C4-2B (cell line): ENCODE measurements around the gene GPN2.

Experiments used
- ZFX ChIP-seq: fragments of 450-650 bp; IDR thresholded peaks from 2 replicates; pipeline ENCODE4 v1.6.1; 2017
- TF ChIP-seq, protein P1 (sequence below): fragments of 450-650 bp; conservative IDR thresholded peaks from 2 replicates; pipeline ENCODE4 v1.5.1; 2017; ENCODE audit warnings: mild to moderate bottlenecking

DNA sequence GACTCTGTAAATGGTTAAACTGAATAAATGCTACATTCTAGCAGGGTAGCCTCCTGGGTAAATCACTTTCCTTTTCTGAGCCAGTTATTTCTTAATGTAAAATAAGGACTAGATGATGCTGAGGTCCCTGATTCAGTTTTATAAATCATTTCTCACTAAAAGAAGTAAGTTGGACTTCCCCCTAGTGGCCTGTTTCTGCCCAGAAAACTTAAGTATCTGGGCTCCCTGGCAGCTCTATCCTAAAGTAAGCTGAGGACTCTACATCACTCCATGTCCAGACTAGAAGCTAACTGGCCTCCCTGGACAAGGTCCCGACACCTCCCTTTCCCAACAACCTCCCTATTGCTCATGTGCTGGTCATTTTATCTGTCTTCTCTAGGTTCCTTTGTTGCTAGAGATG, 3.0 kb downstream of the GPN2 start:
- TF ChIP-seq, protein P1, sequence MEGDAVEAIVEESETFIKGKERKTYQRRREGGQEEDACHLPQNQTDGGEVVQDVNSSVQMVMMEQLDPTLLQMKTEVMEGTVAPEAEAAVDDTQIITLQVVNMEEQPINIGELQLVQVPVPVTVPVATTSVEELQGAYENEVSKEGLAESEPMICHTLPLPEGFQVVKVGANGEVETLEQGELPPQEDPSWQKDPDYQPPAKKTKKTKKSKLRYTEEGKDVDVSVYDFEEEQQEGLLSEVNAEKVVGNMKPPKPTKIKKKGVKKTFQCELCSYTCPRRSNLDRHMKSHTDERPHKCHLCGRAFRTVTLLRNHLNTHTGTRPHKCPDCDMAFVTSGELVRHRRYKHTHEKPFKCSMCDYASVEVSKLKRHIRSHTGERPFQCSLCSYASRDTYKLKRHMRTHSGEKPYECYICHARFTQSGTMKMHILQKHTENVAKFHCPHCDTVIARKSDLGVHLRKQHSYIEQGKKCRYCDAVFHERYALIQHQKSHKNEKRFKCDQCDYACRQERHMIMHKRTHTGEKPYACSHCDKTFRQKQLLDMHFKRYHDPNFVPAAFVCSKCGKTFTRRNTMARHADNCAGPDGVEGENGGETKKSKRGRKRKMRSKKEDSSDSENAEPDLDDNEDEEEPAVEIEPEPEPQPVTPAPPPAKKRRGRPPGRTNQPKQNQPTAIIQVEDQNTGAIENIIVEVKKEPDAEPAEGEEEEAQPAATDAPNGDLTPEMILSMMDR: no peak; the same call in 1 of the 2 replicates
- TF ChIP-seq ZFX: no peak
